IPS-18a (cell line): Measurements from ENCODE around the gene LRIG1.

Source experiments
- H3K27ac ChIP-seq: one replicate; pipeline ENCODE4 v1.5.1; 2013; ENCODE audit warnings: low read length
- H3K27me3 ChIP-seq: one replicate; pipeline ENCODE4 v1.6.1; 2013; ENCODE audit warnings: mild to moderate bottlenecking, low read length; ENCODE audit not compliant: control insufficient read depth, insufficient read depth
- H3K36me3 ChIP-seq: one replicate; pipeline ENCODE4 v1.6.1; 2013; ENCODE audit warnings: low read depth, low read length; ENCODE audit not compliant: control insufficient read depth
- H3K4me1 ChIP-seq: one replicate; pipeline ENCODE4 v1.6.1; 2013; ENCODE audit warnings: low read depth, low read length; ENCODE audit not compliant: control insufficient read depth
- H3K4me3 ChIP-seq: one replicate; pipeline ENCODE4 v1.5.1; 2013; ENCODE audit warnings: low read length
- H3K9ac ChIP-seq: one replicate; pipeline ENCODE4 v1.6.1; 2013; ENCODE audit warnings: mild to moderate bottlenecking, low read length, moderate library complexity
- H3K9me3 ChIP-seq: one replicate; pipeline ENCODE4 v1.6.1; 2013; ENCODE audit warnings: low read depth, low read length; ENCODE audit not compliant: control insufficient read depth

LRIG1 gene

GRCh38 chr3:66344391-66344811 is 156.4 kb downstream of the LRIG1 start:
- no peak overlapping the region for H3K27ac ChIP-seq
- no peaks in the 10 kb centered on the region for H3K27me3 ChIP-seq
- no peaks in the 10 kb centered on the region for H3K36me3 ChIP-seq
- H3K4me1 ChIP-seq: no peaks in the 10 kb centered on the region
- no peak overlapping the region for H3K4me3 ChIP-seq
- H3K9ac ChIP-seq: no peak overlapping the region
- H3K9me3 ChIP-seq: no peaks in the 10 kb centered on the region

- no peak overlapping the region for H3K9ac ChIP-seq
- no peak overlapping the region for H3K4me3 ChIP-seq
- H3K36me3 ChIP-seq: no peaks in the 10 kb centered on the region
- H3K27me3 ChIP-seq: no peaks in the 10 kb centered on the region
- no peaks in the 10 kb centered on the region for H3K4me1 ChIP-seq
- no peak overlapping the region for H3K27ac ChIP-seq
- H3K9me3 ChIP-seq: no peaks in the 10 kb centered on the region
Observed at GRCh38 chr3:66342717-66343356, 158.0 kb downstream of the LRIG1 start.

GRCh38 chr3:66338927-66339326 is 161.9 kb downstream of the LRIG1 start:
- Histone ChIP-seq H3K9ac (no peak overlapping the region), H3K4me3 (no peak overlapping the region), H3K27me3 (no peaks in the 10 kb centered on the region), H3K36me3 (no peaks in the 10 kb centered on the region), H3K27ac (no peak overlapping the region), H3K4me1 (peaks cover 15% of the 10 kb centered on the region), H3K9me3 (no peaks in the 10 kb centered on the region)

- Histone ChIP-seq H3K4me1 (peaks cover 15% of the 10 kb centered on the region), H3K27ac (no peak overlapping the region), H3K4me3 (no peak overlapping the region), H3K27me3 (no peaks in the 10 kb centered on the region), H3K36me3 (no peaks in the 10 kb centered on the region), H3K9me3 (no peaks in the 10 kb centered on the region), H3K9ac (no peak overlapping the region)
Observed at GRCh38 chr3:66336333-66336766, 164.5 kb downstream of the LRIG1 start.

GRCh38 chr3:66335671-66336070 is 165.2 kb downstream of the LRIG1 start:
- Histone ChIP-seq H3K9me3 (no peaks in the 10 kb centered on the region), H3K27me3 (no peaks in the 10 kb centered on the region), H3K27ac (no peak overlapping the region), H3K4me1 (peaks cover 15% of the 10 kb centered on the region), H3K9ac (no peak overlapping the region), H3K4me3 (no peak overlapping the region), H3K36me3 (no peaks in the 10 kb centered on the region)
